ENCODE data around the gene TBL1X.

GRCh38 chrX:9678215-9678965 lies 213.5 kb downstream of the TBL1X start:
- TF ChIP-seq JUN (IDR thresholded peaks at IDR 0.05; ENCODE audit: low read depth, low read length) (no peak), POLR2A (IDR thresholded peaks at IDR 0.05; ENCODE audit: control extremely low read depth in 1 of 2, low read depth in 2 of 2, low read length in 2 of 2) (no peak), EGR1 (IDR thresholded peaks at IDR 0.05; ENCODE audit: borderline replicate concordance, low read depth, low read length) (no peak), POLR2AphosphoS5 (IDR thresholded peaks at IDR 0.05; ENCODE audit: low read depth, low read length) (no peak)
- TF ChIP-seq, protein P1, sequence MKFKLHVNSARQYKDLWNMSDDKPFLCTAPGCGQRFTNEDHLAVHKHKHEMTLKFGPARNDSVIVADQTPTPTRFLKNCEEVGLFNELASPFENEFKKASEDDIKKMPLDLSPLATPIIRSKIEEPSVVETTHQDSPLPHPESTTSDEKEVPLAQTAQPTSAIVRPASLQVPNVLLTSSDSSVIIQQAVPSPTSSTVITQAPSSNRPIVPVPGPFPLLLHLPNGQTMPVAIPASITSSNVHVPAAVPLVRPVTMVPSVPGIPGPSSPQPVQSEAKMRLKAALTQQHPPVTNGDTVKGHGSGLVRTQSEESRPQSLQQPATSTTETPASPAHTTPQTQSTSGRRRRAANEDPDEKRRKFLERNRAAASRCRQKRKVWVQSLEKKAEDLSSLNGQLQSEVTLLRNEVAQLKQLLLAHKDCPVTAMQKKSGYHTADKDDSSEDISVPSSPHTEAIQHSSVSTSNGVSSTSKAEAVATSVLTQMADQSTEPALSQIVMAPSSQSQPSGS (IDR thresholded peaks at IDR 0.05; ENCODE audit: low read length) = no peak

Data from H1 (cell line).